Activated CD4-positive, alpha-beta T cell treated with anti-CD3 and anti-CD28 coated beads, Interleukin-2, amount 10 ng/mL, durations not matched to agents 24 days and 14 days (primary cell): ENCODE measurements around the gene TMEM14A. TPM values are rescaled to one million over a fixed set of nuclear protein-coding genes. Genes with fewer than 3 reads are reported as not detected.
"Not testable (repeated sequence)": the region's sequence is repeated elsewhere in the genome, so short reads cannot be mapped to it uniquely, and the experiment has no call there.

Source experiments
- DNase-seq: peaks from one replicate; pipeline ENCODE4 v3.0.0; 2022
- H3K27ac Mint-ChIP-seq: one replicate; pipeline ENCODE4 v1.8.0; 2022; ENCODE audit warnings: mild to moderate bottlenecking, mixed read lengths
- H3K27me3 Mint-ChIP-seq: one replicate; pipeline ENCODE4 v1.8.0; 2022; ENCODE audit warnings: mixed read lengths
- H3K36me3 Mint-ChIP-seq: one replicate; pipeline ENCODE4 v1.8.0; 2022; ENCODE audit warnings: low read depth, mild to moderate bottlenecking, mixed read lengths
- H3K4me1 Mint-ChIP-seq: one replicate; pipeline ENCODE4 v1.8.0; 2021; ENCODE audit warnings: mixed read lengths
- H3K4me3 Mint-ChIP-seq: one replicate; pipeline ENCODE4 v1.8.0; 2022; ENCODE audit warnings: mild to moderate bottlenecking, moderate library complexity, mixed read lengths
- H3K9me3 Mint-ChIP-seq: one replicate; pipeline ENCODE4 v1.8.0; 2021; ENCODE audit warnings: mixed read lengths
- intact Hi-C: fragments of 100-400 bp; cut with micrococcal nuclease; formaldehyde crosslinking; loops from one replicate; pipeline ENCODE4 v1.15.1; 2023
- total RNA-seq: library from RNA; stranded (reverse); gene quantifications from 2 replicates; pipeline ENCODE4 v1.2.3, GENCODE V29; 2022

The TMEM14A gene
- total RNA-seq, 1 donor from 2014 or later = 13.0 TPM

- Mint-ChIP-seq H3K9me3 (no peaks in the 10 kb centered on the region), H3K27ac (no peak overlapping the region), H3K27me3 (no peaks in the 10 kb centered on the region), H3K36me3 (no peaks in the 10 kb centered on the region), H3K4me1 (peaks cover 4% of the 10 kb centered on the region), H3K4me3 (no peak overlapping the region)
- intact Hi-C loops = loop anchor here (1.0 to 10.0 kb wide), 6 partner anchors 88 to 600 kb away; partner anchors contain the start of genes EFHC1, FBXO9, PAQR8 and TRAM2
- peak; percentile 93 for DNase-seq
Measured at GRCh38 chr6:52664186-52664990, 6.5 kb upstream of the TMEM14A start.

DNA sequence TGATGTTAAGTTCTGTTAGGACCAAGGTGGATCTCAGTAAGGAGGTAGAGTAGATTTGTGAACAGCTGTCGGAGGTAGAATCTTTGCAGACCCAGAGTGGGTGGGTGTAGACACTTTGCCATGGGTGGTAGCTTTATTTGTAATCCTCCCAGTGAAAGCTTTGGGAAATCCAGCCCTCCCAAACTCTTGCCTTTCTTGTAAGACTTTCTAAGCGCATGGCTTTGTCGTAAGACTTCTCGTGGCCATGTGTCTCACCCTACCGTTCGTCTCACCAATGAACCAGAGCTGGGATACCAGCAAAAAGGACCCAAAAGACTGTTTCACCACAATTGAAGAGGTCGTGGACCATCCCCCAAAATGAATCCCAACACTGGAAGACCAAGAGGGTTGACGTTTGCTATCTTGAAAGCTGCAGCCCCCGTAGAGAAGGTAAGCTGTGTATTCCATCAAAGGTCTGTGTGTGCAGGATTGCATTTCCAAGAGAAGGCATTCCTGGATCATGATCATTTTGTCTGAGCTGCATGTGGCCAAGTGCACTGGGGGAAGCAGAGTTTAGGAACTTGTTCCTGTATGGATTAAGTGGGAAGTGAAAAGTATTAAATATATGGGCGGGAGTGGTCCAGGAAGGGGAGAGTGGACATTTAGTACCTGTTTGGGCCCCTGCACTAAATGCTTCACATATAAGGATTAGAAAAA lies 5.8 kb upstream of the TMEM14A start:
- Mint-ChIP-seq H3K4me3 (no peak overlapping the region), H3K27ac (no peak overlapping the region), H3K4me1 (peaks cover 4% of the 10 kb centered on the region), H3K9me3 (no peaks in the 10 kb centered on the region), H3K27me3 (no peaks in the 10 kb centered on the region), H3K36me3 (no peaks in the 10 kb centered on the region)
- intact Hi-C loops = loop anchor here (1.0 to 10.0 kb wide), 6 partner anchors 88 to 600 kb away; partner anchors contain the start of genes EFHC1, FBXO9, PAQR8 and TRAM2
- DNase-seq = no peak

DNA sequence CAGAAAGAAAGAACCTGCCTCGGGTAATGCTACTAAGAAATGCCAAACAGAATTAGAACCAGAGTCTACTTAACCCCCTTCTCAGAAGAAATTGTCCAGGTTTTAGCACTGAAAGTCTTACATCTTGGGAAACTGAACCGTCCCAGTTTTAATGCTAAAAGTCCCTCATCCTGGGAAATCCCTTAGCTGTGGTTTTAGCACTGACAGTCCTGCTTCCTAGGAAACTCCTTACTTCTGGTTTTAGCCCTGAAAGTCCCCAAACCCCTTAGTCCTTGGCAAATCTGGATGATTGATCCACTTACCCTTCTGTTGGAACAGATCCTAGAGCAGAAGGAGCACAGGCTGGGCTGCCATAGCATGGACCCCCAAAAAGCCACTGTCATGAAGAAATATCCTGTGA lies 4.8 kb upstream of the TMEM14A start:
- Mint-ChIP-seq H3K4me3 (no peak overlapping the region), H3K9me3 (no peaks in the 10 kb centered on the region), H3K27ac (no peak overlapping the region), H3K4me1 (peaks cover 7% of the 10 kb centered on the region), H3K27me3 (no peaks in the 10 kb centered on the region), H3K36me3 (no peaks in the 10 kb centered on the region)
- intact Hi-C loops = loop anchor here (10.0 kb wide), 1 partner anchor 601 kb away; no protein-coding TSS in a partner anchor
- DNase-seq = no peak

DNA sequence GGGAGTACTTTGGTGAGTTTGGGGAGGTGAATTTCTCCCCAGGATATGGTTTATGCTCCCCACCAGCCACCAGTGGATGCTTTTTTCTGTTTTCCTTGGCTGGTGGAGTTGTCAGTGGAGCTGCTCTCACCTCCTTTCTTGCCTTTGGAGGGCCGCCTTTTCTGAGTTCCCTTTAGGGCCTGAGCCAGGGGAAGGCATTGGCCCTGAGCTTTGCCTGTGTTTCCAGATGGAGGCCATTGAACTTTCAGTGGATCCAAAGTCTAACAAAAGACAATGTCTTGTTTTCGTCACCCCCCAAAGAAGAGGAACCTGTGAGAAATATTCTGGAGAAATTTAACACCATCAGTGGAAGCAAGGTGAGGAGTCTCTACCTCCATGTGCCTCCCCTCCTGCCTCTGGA lies 4.4 kb upstream of the TMEM14A start:
- no peak overlapping the region for H3K27ac Mint-ChIP-seq
- H3K9me3 Mint-ChIP-seq = no peaks in the 10 kb centered on the region
- no peaks in the 10 kb centered on the region for H3K36me3 Mint-ChIP-seq

GRCh38 chr6:52667572-52667971 lies 3.3 kb upstream of the TMEM14A start:
- Mint-ChIP-seq H3K4me1 (peaks cover 20% of the 10 kb centered on the region), H3K9me3 (no peaks in the 10 kb centered on the region), H3K27me3 (no peaks in the 10 kb centered on the region), H3K4me3 (no peak overlapping the region), H3K27ac (no peak overlapping the region), H3K36me3 (no peaks in the 10 kb centered on the region)
- DNase-seq = no peak
- intact Hi-C loops = loop anchor here (10.0 kb wide), 1 partner anchor 603 kb away; no protein-coding TSS in a partner anchor

More for the DNA sequence above, 4.4 kb upstream of the TMEM14A start:
- Mint-ChIP-seq H3K4me1 (peaks cover 9% of the 10 kb centered on the region), H3K4me3 (no peak overlapping the region), H3K27me3 (no peaks in the 10 kb centered on the region)
- intact Hi-C loops = loop anchor here (10.0 kb wide), 1 partner anchor 602 kb away; no protein-coding TSS in a partner anchor
- no peak for DNase-seq

DNA sequence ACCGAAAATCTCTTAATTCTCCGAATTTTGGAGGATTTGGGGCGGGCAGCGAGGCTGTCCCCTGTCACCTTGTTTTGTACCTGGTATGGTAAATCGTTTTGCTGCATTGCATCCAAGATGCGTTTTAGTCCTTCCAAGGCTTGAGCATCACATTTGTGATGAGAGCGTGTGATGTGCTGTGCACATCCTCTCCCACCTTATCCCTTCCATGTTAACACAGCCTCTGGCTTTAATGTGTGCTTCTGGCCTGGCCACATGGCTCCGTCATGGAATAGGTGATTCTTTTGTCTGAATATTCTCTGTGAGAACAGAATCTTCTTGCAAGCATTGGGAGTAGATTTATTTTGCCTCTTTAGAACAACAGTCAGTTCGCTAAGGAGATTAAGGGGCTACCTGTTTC lies 763 bp downstream of the TMEM14A start:
- no peaks in the 10 kb centered on the region for H3K27me3 Mint-ChIP-seq
- H3K36me3 Mint-ChIP-seq = peaks cover 7% of the 10 kb centered on the region
- peak; percentile 58 for DNase-seq
- no peaks in the 10 kb centered on the region for H3K9me3 Mint-ChIP-seq
- peak overlapping the region; percentile 68 for H3K27ac Mint-ChIP-seq
- H3K4me1 Mint-ChIP-seq = peaks cover 24% of the 10 kb centered on the region
- peak overlapping the region; percentile 92 for H3K4me3 Mint-ChIP-seq
- intact Hi-C loops = loop anchor here (2.0 kb wide), 1 partner anchor 323 kb away; the partner anchor contains the start of gene GSTA4

DNA sequence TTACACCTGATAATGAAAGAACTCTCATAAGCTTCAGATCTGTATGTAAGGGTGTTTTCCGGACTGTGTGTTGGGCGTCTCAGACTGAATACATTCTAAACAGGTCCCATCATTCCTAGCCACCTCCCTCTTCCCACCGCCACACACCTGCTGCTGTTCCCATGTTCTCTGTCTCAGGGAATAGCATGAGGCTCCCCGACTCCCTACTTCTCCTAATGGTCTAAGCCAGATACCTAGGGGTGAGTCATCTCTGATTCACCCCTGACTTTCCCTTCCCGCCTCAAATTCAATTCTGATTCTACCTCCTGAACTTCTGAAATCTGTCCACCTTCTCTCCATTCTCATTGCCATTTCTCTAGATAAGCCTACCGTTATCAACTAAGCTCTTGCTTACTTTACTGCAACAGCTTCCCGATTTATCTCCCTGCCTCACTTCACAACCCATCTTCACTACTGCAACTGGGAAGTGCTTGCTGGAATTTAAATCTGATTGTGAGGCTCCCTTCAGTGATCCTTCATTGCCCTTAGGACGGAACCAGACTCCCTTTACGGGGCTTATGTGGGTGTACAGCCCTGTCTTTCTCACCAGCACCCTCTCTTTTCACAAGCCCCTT lies 1.6 kb downstream of the TMEM14A start:
- H3K9me3 Mint-ChIP-seq = no peaks in the 10 kb centered on the region
- no peaks in the 10 kb centered on the region for H3K27me3 Mint-ChIP-seq
- H3K27ac Mint-ChIP-seq = no peak overlapping the region
- intact Hi-C loops = no loop called here
- peaks cover 24% of the 10 kb centered on the region for H3K4me1 Mint-ChIP-seq
- H3K36me3 Mint-ChIP-seq = peaks cover 10% of the 10 kb centered on the region
- peak; percentile 53 for DNase-seq
- no peak overlapping the region for H3K4me3 Mint-ChIP-seq

DNA sequence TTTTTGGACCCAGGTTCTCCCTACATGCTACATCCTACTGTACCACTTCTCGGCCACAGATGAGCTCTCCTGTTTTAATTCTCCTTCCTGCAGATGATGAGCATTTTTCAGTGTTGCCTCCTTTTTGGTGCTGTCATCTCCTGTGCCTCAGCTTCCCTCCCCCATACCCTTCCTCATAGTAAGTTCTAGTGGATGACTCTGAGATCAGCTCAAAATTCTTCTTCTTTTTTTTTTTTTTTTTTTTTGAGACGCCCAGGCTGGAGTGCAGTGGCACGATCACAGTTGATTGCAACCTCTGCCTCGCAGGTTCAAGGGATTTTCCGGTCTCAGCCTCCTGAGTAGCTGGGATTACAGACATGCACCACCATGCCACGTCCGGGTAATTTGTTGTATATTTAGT lies 3.8 kb downstream of the TMEM14A start:
- DNase-seq = no peak
- H3K4me3 Mint-ChIP-seq = no peak overlapping the region
- H3K27me3 Mint-ChIP-seq = no peaks in the 10 kb centered on the region
- peaks cover 10% of the 10 kb centered on the region for H3K36me3 Mint-ChIP-seq
- H3K9me3 Mint-ChIP-seq = no peaks in the 10 kb centered on the region
- intact Hi-C loops = no loop called here
- H3K27ac Mint-ChIP-seq = no peak overlapping the region
- peaks cover 23% of the 10 kb centered on the region for H3K4me1 Mint-ChIP-seq

DNA sequence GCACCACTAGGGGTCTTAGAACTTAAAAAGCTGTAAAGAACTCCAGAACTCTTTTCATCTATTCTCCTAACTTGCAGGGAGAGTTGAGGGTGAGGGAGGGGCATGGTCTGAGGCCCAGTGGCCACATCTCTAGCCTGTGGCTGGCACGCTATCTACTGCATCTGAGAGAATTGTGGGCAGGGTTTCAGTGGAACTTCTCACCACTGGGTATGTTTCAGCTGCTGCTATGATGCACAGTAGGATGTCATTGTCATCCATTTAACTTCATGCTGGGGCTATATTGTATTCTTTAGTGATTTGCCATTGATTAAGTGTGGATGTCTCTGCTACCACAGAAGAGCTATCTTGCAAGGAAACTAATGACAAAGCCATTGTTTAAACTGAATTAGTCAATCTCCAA lies 4.5 kb downstream of the TMEM14A start:
- no peak overlapping the region for H3K4me3 Mint-ChIP-seq
- no peak overlapping the region for H3K27ac Mint-ChIP-seq
- H3K9me3 Mint-ChIP-seq = no peaks in the 10 kb centered on the region
- peaks cover 22% of the 10 kb centered on the region for H3K4me1 Mint-ChIP-seq
- H3K36me3 Mint-ChIP-seq = peaks cover 12% of the 10 kb centered on the region
- H3K27me3 Mint-ChIP-seq = no peaks in the 10 kb centered on the region
- DNase-seq = no peak
- intact Hi-C loops = no loop called here

DNA sequence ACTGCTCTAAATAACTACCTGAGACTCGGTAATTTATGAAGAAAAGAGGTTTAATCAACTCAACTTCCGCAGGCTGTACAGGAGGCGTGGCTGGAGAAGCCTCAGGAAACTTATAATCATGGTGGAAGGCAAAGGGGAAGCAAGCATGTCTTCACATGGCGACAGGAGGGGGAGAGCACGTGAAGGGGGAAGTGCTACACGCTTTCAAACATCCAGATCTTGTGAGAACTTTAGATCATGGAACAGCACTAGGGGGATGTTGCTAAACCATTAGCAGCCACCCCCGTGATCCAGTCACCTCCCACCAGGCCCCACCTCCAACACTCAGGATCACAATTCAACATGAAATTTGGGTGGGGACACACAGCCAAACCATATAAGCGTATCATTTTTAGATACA lies 5.7 kb downstream of the TMEM14A start:
- H3K36me3 Mint-ChIP-seq = peaks cover 13% of the 10 kb centered on the region
- H3K4me3 Mint-ChIP-seq, H3K27me3 Mint-ChIP-seq, H3K9me3 Mint-ChIP-seq, intact Hi-C loops, H3K27ac Mint-ChIP-seq, DNase-seq: not testable (repeated sequence)
- H3K4me1 Mint-ChIP-seq = peaks cover 14% of the 10 kb centered on the region

DNA sequence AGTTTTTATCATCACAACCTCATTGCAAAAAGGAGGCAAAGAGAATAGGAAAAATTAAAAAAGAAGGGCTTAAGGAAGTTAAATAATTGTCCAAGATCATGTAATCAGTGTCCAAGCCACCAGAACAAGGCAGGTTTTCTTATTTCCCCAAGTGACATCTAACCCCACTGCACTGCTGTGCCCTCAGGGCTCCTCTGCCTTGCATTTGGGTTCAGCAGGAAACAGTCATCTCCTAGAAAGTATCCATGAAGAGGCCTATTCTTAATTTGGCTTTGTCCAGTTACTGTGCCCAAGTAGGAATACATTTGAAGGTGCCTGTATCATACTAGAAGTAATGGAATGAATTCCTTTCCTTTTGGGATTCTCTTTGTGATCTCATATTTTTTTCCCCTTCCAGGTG lies 10.5 kb downstream of the TMEM14A start:
- intact Hi-C loops = no loop called here
- H3K36me3 Mint-ChIP-seq = peaks cover 22% of the 10 kb centered on the region
- H3K27me3 Mint-ChIP-seq = no peaks in the 10 kb centered on the region
- no peaks in the 10 kb centered on the region for H3K4me1 Mint-ChIP-seq
- H3K27ac Mint-ChIP-seq = no peak overlapping the region
- DNase-seq = no peak
- no peaks in the 10 kb centered on the region for H3K9me3 Mint-ChIP-seq
- H3K4me3 Mint-ChIP-seq = no peak overlapping the region

- H3K4me3 Mint-ChIP-seq = no peak overlapping the region
Measured at GRCh38 chr6:52686878-52687699, 16.2 kb downstream of the TMEM14A start.

GRCh38 chr6:52689857-52690256 lies 18.9 kb downstream of the TMEM14A start:
- Mint-ChIP-seq H3K4me1 (no peaks in the 10 kb centered on the region), H3K9me3 (no peaks in the 10 kb centered on the region)
- intact Hi-C loops = no loop called here

More at GRCh38 chr6:52686878-52687699, 16.2 kb downstream of the TMEM14A start:
- DNase-seq = no peak
- Mint-ChIP-seq H3K36me3 (peaks cover 11% of the 10 kb centered on the region), H3K27ac (no peak overlapping the region), H3K9me3 (no peaks in the 10 kb centered on the region), H3K4me1 (no peaks in the 10 kb centered on the region), H3K27me3 (no peaks in the 10 kb centered on the region)
- intact Hi-C loops = no loop called here

More at GRCh38 chr6:52689857-52690256, 18.9 kb downstream of the TMEM14A start:
- peaks cover 1% of the 10 kb centered on the region for H3K27me3 Mint-ChIP-seq
- H3K36me3 Mint-ChIP-seq = peaks cover 6% of the 10 kb centered on the region
- H3K4me3 Mint-ChIP-seq = no peak overlapping the region
- H3K27ac Mint-ChIP-seq = no peak overlapping the region
- no peak for DNase-seq
